HG02943 (cell line): Measurements from ENCODE around the gene SYT1.
"Not testable (repeated sequence)": the region's sequence is repeated elsewhere in the genome, so short reads cannot be mapped to it uniquely, and the experiment has no call there.

Experiments
- ATAC-seq: cut with Tn5 transposase; IDR thresholded peaks from one replicate; pipeline ENCODE4 v1.9.1; 2021; ENCODE audit warnings: mild to moderate bottlenecking, low read depth, moderate library complexity; ENCODE audit not compliant: unreplicated experiment

Gene SYT1

DNA sequence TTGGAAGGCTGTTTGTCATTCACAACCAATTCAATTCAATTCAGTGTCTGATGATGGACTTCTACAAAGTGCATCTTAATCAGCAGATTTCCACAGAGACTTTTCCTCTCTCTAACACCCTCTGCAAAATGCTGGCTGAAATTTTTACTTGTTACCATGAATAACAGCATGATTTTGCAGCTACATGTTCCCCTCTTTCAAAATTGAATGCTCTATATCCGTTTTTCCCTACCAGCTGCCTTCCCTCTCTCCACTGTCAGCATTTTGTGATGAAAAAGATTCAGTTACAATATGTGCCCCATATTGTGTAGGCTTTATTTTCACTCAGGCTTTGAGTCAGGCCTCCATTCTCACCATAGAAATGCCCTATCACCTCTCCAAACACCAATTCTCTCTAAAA is 334.6 kb downstream of the SYT1 start:
- ATAC-seq, result no peak

DNA sequence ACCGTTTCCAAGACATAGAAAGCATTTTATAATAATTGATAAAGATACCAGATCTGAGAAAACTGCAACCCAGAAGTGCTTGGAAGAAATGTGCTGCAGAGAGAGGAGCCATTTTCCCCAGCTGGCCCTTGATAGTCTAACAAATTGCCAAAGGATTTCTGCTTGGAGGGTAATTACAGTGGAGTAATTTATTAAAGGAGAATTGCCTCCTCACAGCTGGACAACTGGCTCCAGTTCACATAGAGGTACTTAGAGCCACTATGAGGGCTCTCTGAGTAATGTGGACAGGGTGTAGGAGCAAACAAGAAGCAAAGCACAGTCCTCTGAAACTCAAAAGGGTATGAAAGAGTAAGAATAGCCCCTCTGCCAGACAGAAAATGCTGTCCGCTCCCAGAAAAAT is 335.6 kb downstream of the SYT1 start:
- no peak for ATAC-seq

DNA sequence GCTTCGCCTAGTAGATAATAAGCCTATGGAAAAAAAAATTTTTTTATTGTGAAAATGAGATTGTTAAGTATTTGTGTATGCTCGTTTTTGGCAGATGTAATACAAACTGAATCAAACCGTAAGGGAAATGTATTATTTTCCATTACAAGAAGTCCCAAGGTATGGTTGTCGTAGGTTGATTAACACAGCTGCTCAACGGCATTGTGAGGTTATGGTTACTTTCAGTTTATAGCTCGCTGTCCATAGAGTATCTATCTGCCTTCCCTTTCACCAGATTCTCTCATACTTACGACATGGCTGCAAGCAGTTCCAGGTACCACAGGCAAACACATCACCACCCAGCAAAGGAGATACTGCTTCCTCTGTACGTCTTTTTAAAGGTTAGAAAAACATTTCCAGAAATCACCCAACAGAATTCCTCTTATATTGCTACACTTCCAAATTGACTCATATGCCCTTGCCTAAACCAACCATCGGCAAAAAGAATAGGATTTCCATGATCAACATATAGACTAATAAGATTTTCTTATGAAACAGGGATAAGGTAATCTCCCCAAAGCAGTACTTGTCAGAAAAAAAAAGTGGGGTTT is 338.6 kb downstream of the SYT1 start:
- ATAC-seq, result no peak

DNA sequence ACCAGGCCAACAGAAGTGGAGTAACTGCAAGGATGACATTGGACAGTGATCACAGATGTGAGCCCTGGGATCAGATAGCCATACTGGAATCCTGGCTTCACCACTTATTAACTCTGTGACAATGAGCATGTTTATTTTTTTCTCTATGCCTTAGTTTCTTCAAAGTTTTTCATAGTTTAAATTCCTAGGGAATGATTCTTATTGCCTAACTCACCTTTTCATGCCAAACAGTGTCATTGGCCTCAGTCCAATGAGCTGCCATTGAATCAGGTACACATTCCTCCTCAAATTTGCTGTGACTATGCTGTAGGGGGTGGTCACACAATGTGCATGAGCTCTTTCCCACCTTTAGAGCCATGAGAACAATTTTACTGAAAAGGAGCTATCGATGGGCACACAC is 342.3 kb downstream of the SYT1 start:
- ATAC-seq, result no peak

- not testable (repeated sequence) for ATAC-seq
Measured at GRCh38 chr12:79210403-79210802, 345.8 kb downstream of the SYT1 start.

DNA sequence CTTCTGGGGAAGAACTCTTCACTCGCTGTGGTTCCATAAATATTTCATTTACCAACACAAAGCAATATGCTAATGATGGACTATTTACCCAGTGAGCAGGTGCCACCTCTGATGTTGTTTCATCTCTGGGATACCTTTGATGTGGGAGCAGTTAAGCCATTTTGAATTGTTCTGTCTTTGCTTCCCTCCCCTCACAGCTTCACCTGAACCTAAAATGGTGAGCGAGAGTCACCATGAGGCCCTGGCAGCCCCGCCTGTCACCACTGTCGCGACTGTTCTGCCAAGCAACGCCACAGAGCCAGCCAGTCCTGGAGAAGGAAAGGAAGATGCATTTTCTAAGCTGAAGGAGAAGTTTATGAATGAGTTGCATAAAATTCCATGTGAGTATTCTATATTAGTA is 352.7 kb downstream of the SYT1 start:
- no peak for ATAC-seq

DNA sequence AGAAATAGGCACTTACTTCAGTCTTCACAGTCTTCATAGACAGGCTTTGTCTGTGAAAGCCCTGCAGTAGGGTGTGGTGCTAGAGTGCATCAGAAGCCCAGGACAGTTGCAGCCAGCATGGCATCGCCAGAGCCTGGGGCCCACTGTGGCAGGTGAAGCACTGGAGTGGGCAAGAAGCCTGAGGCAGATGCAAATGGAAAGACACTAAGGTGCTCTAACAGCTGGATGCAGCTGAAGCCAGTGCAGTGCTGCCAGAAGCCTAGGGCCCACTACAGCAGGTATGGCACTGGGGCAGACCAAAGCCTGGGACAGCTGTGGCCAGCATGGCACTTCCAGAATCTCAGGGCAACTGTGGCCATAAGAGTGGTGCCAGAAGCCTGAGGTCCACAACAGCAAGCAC is 358.6 kb downstream of the SYT1 start:
- ATAC-seq, result no peak

DNA sequence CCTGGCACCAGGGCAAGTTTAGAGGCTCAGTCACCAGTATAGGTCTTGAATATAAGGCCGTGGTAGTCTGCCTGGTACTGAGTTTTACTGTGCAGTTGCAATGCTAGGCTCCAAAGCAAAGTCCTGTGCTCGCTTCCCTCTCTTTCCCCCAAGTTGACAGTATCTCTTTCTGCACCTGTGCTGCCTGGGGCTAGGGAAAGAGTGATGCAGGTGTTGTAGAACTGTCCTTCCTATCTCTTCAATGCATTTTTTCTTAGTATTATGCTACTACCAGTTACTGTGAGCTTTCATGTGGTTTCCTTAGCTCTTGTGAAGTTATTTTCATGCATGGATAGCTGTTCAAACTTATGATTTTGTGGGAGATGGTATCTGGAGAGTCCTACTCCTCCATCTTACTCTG is 359.2 kb downstream of the SYT1 start:
- ATAC-seq, result no peak

- no peak for ATAC-seq
Measured at GRCh38 chr12:79227091-79227490, 362.5 kb downstream of the SYT1 start.

DNA sequence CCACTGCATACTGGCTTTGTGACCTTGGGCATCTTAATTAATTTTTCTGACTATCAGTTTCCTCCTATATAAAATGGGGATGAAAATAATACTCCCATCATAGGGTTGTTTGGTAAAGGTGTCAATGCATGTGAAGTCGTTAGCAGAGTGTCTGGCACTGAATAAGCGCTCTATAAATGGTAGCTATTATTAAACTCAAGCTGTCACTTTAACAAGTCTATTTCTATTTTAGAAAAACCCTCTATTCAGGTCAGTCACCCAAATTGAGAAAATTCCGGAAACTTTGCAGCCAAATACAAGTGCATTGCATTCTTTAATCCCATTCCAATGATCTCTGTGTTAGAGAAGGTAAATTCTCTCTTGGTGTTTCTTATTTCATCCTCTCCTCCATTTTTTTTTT is 363.1 kb downstream of the SYT1 start:
- ATAC-seq, result no peak

- ATAC-seq, result no peak
Measured at GRCh38 chr12:79233341-79233781, 368.8 kb downstream of the SYT1 start.

DNA sequence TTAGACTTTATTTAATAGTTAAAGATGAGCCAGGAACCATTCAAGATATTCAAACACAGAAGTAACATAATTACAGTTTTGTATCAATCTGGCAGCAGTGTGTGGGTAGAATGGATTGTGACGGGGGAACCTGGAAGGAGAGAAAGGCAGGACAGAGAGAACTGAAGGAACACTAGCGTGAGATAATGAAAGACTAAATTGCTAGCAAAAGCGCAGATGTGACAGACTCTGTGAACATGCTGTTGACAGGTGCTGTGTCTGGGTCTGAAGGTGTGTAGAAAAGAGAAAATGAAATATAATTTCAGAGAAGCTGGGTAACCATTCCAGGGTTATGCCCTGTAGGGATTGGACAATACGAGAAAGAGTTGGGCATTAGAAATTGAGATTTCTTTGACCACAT is 372.3 kb downstream of the SYT1 start:
- no peak for ATAC-seq

DNA sequence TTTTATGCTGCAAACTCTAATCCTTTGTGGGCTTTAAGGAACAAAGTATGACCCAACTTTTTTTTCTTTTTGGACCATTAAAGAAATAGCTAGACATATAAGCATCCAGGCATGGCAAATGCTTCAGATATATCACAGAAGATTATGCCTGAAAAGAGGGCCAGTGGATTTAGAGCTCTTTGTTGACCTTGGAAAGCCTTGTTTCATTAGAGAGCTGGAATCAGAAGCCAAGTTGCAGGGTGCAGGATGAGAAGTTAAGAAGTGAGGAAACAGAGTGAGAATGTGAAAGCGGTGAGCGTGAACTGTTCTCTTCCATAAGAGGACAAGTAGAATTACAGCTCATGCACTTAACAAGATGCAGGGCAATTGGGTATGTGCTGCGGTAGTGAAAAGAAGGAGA is 373.7 kb downstream of the SYT1 start:
- no peak for ATAC-seq

GRCh38 chr12:79247494-79247893 is 382.9 kb downstream of the SYT1 start:
- ATAC-seq, result no peak

DNA sequence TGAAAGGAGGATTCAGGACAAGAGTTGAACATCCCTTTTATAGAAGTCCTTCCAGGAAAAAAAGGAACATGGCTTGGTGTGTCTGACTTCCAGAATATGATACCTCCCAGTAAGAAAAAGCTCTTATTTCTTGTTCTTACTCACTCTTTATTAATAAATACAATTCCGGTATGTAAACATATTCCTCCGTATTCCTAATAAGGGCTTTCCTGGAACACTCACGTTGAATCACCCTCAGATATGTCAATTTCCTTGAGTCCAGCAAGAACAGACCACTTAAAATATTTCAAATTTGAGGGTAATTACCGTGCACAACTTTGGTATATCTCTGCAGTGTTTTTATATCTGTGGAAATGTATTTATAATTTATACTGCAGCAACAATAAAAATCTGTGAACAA is 385.6 kb downstream of the SYT1 start:
- no peak for ATAC-seq

GRCh38 chr12:79250960-79251755 is 386.6 kb downstream of the SYT1 start:
- ATAC-seq, result no peak

DNA sequence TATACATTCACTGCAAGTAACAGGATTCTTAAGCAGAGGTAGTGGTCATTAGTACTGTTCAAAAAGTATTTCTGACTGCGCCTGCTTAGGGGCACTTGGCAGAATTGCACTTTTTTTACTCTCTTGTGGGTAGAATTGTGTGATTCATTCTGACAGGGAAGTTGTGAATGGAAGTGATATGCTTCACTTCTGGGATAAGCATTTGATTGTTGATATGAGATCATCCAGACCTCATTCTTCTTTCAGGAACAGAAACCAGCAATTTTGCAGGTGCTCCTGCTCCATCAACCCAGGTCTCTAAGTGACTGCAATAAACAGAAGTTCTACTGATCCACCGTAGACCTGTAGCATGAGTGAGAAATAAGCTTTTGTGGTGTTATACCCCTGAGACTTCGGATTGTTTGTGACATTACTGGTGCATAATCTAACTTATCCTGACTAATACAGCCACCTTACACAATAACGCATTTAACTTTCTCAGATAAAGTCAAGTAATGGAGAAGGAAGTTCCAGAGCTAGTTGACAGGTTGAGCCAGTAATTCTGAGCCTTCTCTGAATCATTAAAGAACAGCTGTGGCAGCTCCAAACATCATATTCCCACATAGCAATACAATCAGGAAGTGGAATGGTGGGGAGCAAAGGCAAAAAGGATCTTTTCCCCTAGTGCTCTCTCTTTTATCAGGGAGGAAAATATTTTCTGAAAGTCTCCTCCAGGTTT is 387.9 kb downstream of the SYT1 start:
- ATAC-seq, result no peak

GRCh38 chr12:79255288-79255687 is 390.7 kb downstream of the SYT1 start:
- no peak for ATAC-seq

DNA sequence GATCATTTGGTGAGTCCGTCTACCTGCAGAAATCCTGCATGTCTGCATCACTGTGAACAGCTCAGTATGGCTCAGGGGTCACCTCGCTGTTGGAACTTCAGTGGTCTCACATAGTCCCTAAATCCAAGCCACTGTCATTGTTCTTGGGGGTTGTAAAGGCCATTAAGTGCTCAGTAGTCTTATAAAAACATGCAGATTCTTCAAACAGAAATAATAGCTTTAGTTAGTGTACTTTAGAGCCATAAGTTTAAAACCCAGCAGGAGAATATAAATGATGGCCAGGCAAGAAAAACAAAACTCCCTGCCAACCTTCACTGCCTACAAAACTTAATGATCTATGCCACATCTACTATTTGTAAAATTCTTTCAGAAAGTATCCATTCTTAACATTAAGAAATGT is 396.3 kb downstream of the SYT1 start:
- ATAC-seq, result no peak

DNA sequence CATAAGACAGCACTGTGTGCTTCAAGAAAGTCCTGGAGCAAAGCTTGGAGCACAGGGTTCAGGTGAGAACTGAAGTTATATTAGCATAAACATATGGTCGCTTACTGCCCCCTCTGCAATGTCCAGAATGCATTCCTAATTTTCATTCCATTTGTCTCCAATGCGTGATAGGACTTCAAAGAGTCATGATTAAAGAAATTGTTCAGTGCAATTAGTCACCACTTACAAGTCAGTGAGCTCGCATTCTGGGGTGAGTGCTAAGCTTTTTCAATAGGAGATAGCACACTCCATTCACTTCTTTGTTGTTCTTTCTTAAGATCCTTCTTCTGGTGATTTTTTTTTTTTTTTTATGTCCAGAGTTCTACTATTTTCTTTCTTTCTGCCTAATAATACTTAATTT is 398.4 kb downstream of the SYT1 start:
- ATAC-seq, result no peak

DNA sequence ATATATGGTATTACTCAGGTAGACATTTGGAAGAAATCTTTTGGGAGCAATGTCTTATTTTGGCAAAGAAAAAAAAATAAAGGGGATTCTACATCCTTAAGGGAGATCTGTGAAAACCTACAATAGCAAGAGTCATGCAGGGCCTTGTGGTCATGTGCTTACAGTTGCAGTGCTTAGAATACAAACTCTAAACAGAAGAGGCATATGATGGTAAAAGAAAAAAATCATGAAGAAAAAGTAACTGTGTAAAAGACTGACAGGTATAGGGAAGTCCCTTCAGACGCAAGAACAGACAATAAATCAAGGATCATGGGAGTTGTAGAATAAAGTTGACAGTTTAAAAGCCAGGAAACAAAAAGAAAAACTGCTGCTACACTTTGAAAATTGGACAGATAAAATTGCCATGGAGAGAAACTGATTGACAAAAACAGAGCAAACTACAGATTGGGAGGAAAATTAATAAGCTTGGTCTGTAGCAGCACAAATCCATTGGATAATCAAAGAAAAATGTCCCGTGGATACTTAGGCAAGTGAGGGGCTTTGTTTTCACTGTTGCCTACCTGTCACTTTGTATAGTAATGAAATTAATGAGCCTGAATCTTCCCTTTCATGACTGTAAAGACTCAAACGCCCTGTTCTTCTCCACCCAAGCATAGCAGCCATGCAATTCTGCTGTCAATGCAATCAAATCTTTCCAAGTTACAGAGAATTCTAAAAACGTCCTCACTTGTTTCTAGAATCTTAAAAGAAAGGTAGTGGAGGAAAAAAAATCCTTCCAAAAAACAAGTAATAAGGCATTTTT is 402.0 kb downstream of the SYT1 start:
- ATAC-seq, result no peak
